ENCODE data around the gene GGN. TPM values are rescaled to one million over a fixed set of nuclear protein-coding genes. Genes with fewer than 3 reads are reported as not detected.
"Not testable (repeated sequence)": the region's sequence is repeated elsewhere in the genome, so short reads cannot be mapped to it uniquely, and the experiment has no call there.

The GGN gene
- polyA plus RNA-seq (2013, experiment 1 of 2), result 1.1 TPM
- polyA plus RNA-seq (2013, experiment 2 of 2), result 3.5 TPM

DNA sequence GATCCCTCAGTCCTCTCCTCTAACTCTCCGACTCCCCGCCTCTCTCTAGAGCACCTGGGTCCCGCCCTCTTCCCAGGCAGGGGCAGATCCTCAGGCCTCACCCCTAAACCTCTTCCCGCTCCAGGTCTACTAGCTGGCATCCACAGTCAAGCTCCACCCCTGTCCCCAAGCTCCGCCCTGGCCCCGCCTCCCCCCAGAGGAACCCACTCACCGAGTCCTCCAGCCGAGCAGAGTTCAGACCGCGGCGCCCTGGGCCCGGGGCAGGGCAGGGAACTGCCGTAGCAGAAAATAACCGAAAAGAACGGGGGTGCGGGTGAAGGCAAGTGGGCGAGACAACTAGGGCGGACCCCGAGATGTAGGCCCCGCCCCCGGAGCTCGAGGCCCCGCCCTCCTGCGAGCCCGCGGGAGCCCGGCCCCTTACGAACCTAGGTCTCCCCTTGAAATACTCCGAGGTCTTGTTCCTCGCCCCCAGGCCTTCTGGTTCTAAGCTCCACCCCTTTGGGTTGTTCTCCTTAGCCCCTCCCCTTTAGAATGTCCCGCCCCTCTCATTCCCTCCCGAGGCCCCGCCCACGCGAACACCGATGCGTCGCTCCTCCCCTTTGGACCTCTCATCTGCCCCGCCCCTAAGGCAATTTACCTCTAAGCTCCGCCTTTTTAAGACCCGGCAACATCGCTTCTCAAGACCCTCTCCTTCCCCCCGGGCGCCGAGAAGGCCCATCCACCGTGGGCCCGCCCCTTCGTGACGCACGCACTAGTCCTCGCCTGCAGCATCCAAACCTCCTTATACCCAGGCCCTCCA, at the start of gene GGN:
TSS of gene GGN (minus strand) at position 485 of the 799 bp plus-strand sequence. CDS start 773 bp downstream, outside the sequence.
- peaks cover 41% of the 10 kb centered on the region for H3K36me3 ChIP-seq (ENCODE audit: control insufficient read depth, insufficient read depth, low read length)
- peak within 1 kb of the TSS; percentile 68 for H3K4me3 ChIP-seq (ENCODE audit: extremely low read depth, insufficient read depth, low read length, poor library complexity, severe bottlenecking)
- peaks cover 19% of the 10 kb centered on the region for H3K4me1 ChIP-seq (ENCODE audit: control insufficient read depth, insufficient read depth, low read length, poor library complexity, severe bottlenecking)
- WGBS, 2 experiments (ENCODE audit: insufficient coverage in 2 of 2), result 2 to 4% methylated on average over 38 to 49 of the region's 51 CpGs
- H3K27ac ChIP-seq (ENCODE audit: low read depth, low read length, severe bottlenecking), result peak within 1 kb of the TSS; percentile 86
- H3K9me3 ChIP-seq (ENCODE audit: control insufficient read depth, low read length), result no peaks in the 10 kb centered on the region

GRCh38 chr19:38437295-38437694, 49.5 kb upstream of the GGN start:
- 90 to 95% methylated on average over 3 to 6 of the region's 6 CpGs for WGBS, 2 experiments (ENCODE audit: insufficient coverage in 2 of 2)
- H3K27ac ChIP-seq (ENCODE audit: low read depth, low read length, severe bottlenecking), result no peak overlapping the region
- no peaks in the 10 kb centered on the region for H3K9me3 ChIP-seq (ENCODE audit: control insufficient read depth, low read length)
- H3K4me1 ChIP-seq (ENCODE audit: control insufficient read depth, insufficient read depth, low read length, poor library complexity, severe bottlenecking), result peaks cover 5% of the 10 kb centered on the region
- H3K36me3 ChIP-seq (ENCODE audit: control insufficient read depth, insufficient read depth, low read length), result no peaks in the 10 kb centered on the region
- no peak overlapping the region for H3K4me3 ChIP-seq (ENCODE audit: extremely low read depth, insufficient read depth, low read length, poor library complexity, severe bottlenecking)

DNA sequence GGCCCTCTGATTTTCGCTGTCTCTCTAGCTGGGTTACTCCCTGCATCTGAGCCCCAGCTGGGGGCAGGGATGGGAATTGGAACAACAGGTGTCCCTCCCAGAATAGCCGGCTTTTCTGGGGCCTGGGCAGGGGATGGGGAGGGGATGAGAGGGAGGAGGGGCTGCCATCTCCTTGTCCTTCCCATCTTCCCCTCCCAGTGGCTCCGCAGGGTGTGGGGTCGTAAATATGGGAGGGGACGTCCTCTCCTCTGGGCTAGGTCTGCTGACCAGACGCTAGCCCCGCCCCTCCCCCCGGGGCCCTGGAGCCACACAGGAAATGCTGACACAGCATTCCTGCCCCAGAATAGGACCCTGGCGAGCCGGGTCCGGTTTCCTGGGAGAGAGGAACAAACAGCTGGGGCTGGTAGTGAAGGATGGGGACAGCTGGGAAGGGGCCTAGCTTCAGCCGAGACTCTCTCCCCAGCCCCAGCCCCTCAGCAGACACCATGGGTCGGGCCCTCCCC, 46.8 kb upstream of the GGN start:
- H3K4me3 ChIP-seq (ENCODE audit: extremely low read depth, insufficient read depth, low read length, poor library complexity, severe bottlenecking), result no peak overlapping the region
- WGBS, 2 experiments (ENCODE audit: insufficient coverage in 2 of 2), result 7 to 29% methylated on average over 3 to 6 of the region's 13 CpGs
- H3K36me3 ChIP-seq (ENCODE audit: control insufficient read depth, insufficient read depth, low read length), result no peaks in the 10 kb centered on the region
- no peak overlapping the region for H3K27ac ChIP-seq (ENCODE audit: low read depth, low read length, severe bottlenecking)
- no peaks in the 10 kb centered on the region for H3K9me3 ChIP-seq (ENCODE audit: control insufficient read depth, low read length)
- peaks cover 5% of the 10 kb centered on the region for H3K4me1 ChIP-seq (ENCODE audit: control insufficient read depth, insufficient read depth, low read length, poor library complexity, severe bottlenecking)

DNA sequence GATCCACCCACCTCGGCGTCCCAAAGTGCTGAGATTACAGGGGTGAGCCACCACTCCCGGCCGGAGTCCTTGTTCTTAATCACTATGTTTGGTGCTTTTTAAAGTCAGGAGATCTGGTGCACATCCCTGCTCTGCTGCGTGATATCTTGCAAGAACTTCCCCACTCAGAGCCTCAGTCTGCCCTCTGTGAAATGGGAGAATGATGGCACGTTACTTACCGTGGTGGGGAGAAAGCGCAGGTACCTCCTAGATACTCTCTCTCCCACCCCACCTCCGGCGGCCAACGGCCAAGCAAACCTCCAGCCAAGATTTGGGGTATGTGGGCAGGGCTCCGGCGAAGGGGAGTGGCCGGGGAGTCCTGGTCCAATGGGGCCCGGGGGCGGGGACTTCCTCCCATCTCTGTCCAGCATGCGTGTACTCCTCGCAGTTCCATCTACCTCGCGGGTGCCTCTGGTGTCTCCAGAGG, 45.5 kb upstream of the GGN start, which contains the start of gene RYR1:
TSS of gene RYR1 (plus strand) at position 424 of the 466 bp plus-strand sequence. CDS start 139 bp downstream, outside the sequence.
- Histone ChIP-seq H3K4me1 (ENCODE audit: control insufficient read depth, insufficient read depth, low read length, poor library complexity, severe bottlenecking) (peaks cover 5% of the 10 kb centered on the region), H3K36me3 (ENCODE audit: control insufficient read depth, insufficient read depth, low read length) (no peaks in the 10 kb centered on the region), H3K9me3 (ENCODE audit: control insufficient read depth, low read length) (no peaks in the 10 kb centered on the region), H3K27ac (ENCODE audit: low read depth, low read length, severe bottlenecking) (no peak within 1 kb of the TSS), H3K4me3 (ENCODE audit: extremely low read depth, insufficient read depth, low read length, poor library complexity, severe bottlenecking) (no peak within 1 kb of the TSS)
- WGBS, 2 experiments (ENCODE audit: insufficient coverage in 2 of 2), result 25 to 38% methylated on average over 8 to 10 of the region's 20 CpGs

GRCh38 chr19:38430931-38431330, 43.1 kb upstream of the GGN start:
- H3K36me3 ChIP-seq (ENCODE audit: control insufficient read depth, insufficient read depth, low read length), result no peaks in the 10 kb centered on the region
- WGBS, 2 experiments (ENCODE audit: insufficient coverage in 2 of 2), result 83 to 96% methylated on average over 5 to 6 of the region's 7 CpGs
- H3K27ac ChIP-seq (ENCODE audit: low read depth, low read length, severe bottlenecking), result no peak overlapping the region
- no peaks in the 10 kb centered on the region for H3K9me3 ChIP-seq (ENCODE audit: control insufficient read depth, low read length)
- peaks cover 6% of the 10 kb centered on the region for H3K4me1 ChIP-seq (ENCODE audit: control insufficient read depth, insufficient read depth, low read length, poor library complexity, severe bottlenecking)
- H3K4me3 ChIP-seq (ENCODE audit: extremely low read depth, insufficient read depth, low read length, poor library complexity, severe bottlenecking), result no peak overlapping the region

DNA sequence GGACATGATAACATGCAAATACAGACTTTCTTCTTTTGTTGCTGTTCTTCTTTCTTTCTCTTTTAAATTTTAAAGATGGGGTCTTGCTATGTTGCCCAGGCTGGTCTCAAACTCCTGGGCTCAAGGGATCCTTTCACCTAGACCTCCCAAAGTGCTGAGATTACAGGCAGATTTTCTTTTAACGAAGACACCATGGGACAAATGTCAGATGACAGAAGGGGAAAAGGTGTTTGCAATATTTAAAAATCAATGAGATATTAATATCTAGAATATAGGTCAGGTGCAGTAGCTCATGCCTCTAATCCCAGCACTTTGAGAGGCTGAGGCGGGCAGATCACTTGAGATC, 42.0 kb upstream of the GGN start:
- no peaks in the 10 kb centered on the region for H3K9me3 ChIP-seq (ENCODE audit: control insufficient read depth, low read length)
- 100% methylated on average over 1 of the region's 2 CpGs; no CpG with 5 or more reads in 1 of the 2 experiments for WGBS, 2 experiments (ENCODE audit: insufficient coverage in 2 of 2)
- no peaks in the 10 kb centered on the region for H3K36me3 ChIP-seq (ENCODE audit: control insufficient read depth, insufficient read depth, low read length)
- H3K4me3 ChIP-seq (ENCODE audit: extremely low read depth, insufficient read depth, low read length, poor library complexity, severe bottlenecking), result no peak overlapping the region
- H3K27ac ChIP-seq (ENCODE audit: low read depth, low read length, severe bottlenecking), result no peak overlapping the region
- H3K4me1 ChIP-seq (ENCODE audit: control insufficient read depth, insufficient read depth, low read length, poor library complexity, severe bottlenecking), result peaks cover 10% of the 10 kb centered on the region

DNA sequence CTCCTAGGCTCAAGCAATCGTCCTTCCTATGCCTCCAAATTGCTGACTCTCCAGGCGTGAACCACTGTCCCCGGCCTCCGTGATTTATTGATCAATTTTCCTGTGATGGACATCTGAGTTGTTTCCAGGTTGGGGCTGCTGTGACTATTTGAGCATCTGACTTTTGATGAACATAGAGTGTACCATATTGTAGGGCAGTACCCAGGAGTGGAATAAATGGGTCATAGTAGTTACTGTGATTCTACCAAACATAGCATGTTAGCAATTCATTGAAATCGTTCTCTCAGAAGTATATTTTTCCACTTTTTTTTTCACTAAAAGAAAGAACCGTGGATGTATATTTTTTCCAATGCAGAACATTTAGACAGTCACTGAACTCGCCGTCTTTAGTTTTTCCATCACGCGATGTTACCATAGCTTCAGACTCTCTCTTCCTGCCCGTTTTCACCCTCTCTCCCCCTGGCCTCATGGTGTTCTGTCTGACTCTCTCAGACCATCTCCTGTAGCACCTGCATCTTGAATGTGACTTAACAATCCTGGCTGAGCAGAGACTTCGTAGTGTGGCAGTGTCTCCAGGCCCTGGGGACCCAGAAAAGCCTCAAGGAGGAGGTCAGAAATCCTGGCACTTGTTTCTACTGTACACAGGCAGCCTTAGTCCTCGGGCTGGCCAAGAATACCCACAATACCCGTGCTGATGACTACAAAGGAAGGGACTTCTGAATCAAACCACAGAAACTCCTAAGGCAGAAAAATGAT, 41.4 kb upstream of the GGN start:
- no peaks in the 10 kb centered on the region for H3K9me3 ChIP-seq (ENCODE audit: control insufficient read depth, low read length)
- H3K27ac ChIP-seq (ENCODE audit: low read depth, low read length, severe bottlenecking), result no peak overlapping the region
- H3K4me3 ChIP-seq (ENCODE audit: extremely low read depth, insufficient read depth, low read length, poor library complexity, severe bottlenecking), result no peak overlapping the region
- WGBS, 2 experiments (ENCODE audit: insufficient coverage in 2 of 2), result 89% methylated on average over 12 of the region's 14 CpGs
- H3K4me1 ChIP-seq (ENCODE audit: control insufficient read depth, insufficient read depth, low read length, poor library complexity, severe bottlenecking), result peaks cover 5% of the 10 kb centered on the region
- no peaks in the 10 kb centered on the region for H3K36me3 ChIP-seq (ENCODE audit: control insufficient read depth, insufficient read depth, low read length)

DNA sequence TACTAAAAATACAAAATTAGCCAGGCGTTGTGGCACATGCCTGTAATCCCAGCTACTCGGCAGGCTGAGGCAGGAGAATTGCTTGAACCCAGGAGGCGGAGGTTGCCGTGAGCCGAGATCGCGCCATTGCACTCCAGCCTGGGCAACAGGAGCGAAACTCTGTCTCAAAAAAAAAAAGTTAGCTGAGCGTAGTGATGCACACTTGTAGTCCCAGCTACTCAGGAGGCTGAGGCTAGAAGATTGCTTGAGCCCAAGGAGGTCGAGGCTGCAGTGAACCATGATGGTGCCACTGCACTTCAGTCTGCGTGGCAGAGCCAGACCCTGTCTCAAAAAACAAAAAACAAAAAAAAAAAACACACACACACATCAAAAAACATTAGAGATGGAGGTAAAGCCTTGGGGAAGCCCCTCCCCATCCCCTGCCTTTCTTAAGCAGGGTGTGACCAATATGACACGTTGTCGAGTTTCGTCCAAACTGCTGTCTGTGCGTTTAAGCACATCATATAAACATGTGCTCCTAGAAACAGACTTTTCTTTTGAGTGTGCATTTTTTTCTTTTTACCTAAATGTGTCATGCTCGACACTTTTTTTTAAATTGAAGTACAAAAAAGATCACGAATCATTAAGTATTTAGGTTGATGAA, 39.3 kb upstream of the GGN start:
- not testable (repeated sequence) for H3K36me3 ChIP-seq (ENCODE audit: control insufficient read depth, insufficient read depth, low read length); H3K27ac ChIP-seq (ENCODE audit: low read depth, low read length, severe bottlenecking); H3K4me1 ChIP-seq (ENCODE audit: control insufficient read depth, insufficient read depth, low read length, poor library complexity, severe bottlenecking); H3K9me3 ChIP-seq (ENCODE audit: control insufficient read depth, low read length); H3K4me3 ChIP-seq (ENCODE audit: extremely low read depth, insufficient read depth, low read length, poor library complexity, severe bottlenecking)
- 85 to 88% methylated on average over 10 to 13 of the region's 17 CpGs for WGBS, 2 experiments (ENCODE audit: insufficient coverage in 2 of 2)

GRCh38 chr19:38425810-38426466, 38.1 kb upstream of the GGN start, which contains the start of gene RASGRP4:
Gene RASGRP4, minus strand, starts transcription at chr19:38426219. Its CDS starts 128 bp downstream, at chr19:38426091.
- WGBS, 2 experiments (ENCODE audit: insufficient coverage in 2 of 2), result 58 to 68% methylated on average over 6 to 9 of the region's 20 CpGs

More at GRCh38 chr19:38425810-38426466, 38.1 kb upstream of the GGN start, which contains the start of gene RASGRP4:
- Histone ChIP-seq H3K9me3 (ENCODE audit: control insufficient read depth, low read length) (no peaks in the 10 kb centered on the region), H3K4me1 (ENCODE audit: control insufficient read depth, insufficient read depth, low read length, poor library complexity, severe bottlenecking) (peaks cover 5% of the 10 kb centered on the region), H3K4me3 (ENCODE audit: extremely low read depth, insufficient read depth, low read length, poor library complexity, severe bottlenecking) (no peak within 1 kb of the TSS), H3K27ac (ENCODE audit: low read depth, low read length, severe bottlenecking) (no peak within 1 kb of the TSS), H3K36me3 (ENCODE audit: control insufficient read depth, insufficient read depth, low read length) (no peaks in the 10 kb centered on the region)

Data from mesodermal cell (in vitro differentiated cells).